ENCODE measurements around the gene CDK14.

The CDK14 gene

DNA sequence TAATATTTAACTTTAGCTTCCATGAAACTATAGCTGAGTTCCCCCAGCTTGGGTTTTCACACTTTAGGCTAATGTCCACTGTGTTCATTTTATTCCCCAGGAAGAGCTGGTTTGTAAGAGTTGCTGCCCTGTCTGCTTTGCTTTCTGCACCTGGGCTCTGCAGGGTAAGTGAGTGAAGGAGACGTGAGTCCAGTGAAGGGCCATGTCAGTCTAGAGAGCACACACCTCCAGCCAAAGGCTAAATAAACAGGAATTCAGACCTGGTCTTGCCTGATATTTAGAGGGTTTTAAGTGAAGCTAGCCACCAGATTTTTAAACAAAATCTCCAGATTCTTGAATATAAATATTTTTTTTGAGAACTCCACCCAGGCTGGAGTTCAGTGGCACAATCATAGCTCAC is 643.7 kb downstream of the CDK14 start:
- in situ Hi-C loops (cut with MboI; ENCODE audit: low sequenced_read_pairs) = no loop called here

- in situ Hi-C loops (cut with MboI; ENCODE audit: low sequenced_read_pairs) = no loop called here
Measured at GRCh38 chr7:91240376-91240941, 644.3 kb downstream of the CDK14 start.

GRCh38 chr7:91242097-91242844 is 646.1 kb downstream of the CDK14 start:
- in situ Hi-C loops (cut with MboI; ENCODE audit: low sequenced_read_pairs) = no loop called here

GRCh38 chr7:91243591-91244301 is 647.6 kb downstream of the CDK14 start:
- in situ Hi-C loops (cut with MboI; ENCODE audit: low sequenced_read_pairs) = no loop called here

DNA sequence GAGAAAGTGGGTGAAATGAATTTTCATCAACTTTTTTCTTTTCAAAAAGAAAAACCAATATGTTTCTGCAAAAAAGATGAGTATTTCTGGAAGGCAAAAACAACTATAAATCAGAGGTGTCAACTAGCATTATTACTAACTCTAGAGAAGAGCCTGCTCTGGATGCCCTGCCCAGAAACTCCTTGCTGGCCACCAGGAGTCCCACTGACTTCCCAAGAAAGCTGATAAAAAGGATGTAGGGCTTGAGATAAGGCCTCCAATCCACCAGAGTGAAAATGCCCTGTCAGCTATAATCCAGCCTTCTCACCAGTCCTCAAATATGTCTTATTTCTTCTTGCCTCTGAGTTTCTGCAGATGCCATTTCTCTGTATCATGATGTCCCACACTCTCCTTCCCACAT is 651.4 kb downstream of the CDK14 start:
- in situ Hi-C loops (cut with MboI; ENCODE audit: low sequenced_read_pairs) = no loop called here

- in situ Hi-C loops (cut with MboI; ENCODE audit: low sequenced_read_pairs) = no loop called here
Measured at GRCh38 chr7:91248996-91249395, 652.9 kb downstream of the CDK14 start.

DNA sequence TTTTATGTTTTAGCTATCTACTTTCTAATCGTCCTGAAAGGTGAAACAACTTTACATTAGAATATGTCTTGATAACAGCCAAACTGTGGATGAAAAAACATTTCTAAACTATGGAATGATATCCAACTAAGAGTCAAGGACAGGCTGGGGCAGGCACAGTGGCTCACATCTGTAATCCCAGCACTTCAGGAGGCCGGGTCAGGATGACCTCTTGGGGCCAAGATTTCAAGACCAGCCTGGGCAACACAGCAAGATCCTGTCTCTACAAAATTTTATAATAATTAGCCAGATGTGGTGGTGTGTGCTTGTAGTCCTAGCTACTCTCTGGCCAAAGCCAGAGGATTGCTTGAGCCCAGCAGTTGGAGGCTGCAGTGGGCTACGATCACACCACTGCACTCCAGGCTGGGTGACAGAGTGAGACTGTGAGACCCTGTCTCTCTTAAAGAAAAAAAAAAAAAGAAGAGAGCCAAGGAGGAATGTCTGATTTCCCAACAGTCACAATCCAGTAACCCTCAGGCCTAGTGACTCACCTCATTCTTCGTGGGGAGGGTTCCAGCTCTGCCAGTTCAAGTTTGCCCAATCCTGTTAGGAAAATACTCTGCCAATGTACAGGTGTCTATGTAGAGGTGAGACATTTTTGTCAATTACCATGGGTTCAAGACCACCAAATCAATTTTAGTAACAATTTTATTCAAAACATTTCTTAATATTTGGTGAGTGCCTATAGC is 653.5 kb downstream of the CDK14 start:
- in situ Hi-C loops (cut with MboI; ENCODE audit: low sequenced_read_pairs) = no loop called here

- in situ Hi-C loops (cut with MboI; ENCODE audit: low sequenced_read_pairs) = no loop called here
Measured at GRCh38 chr7:91250706-91251105, 654.6 kb downstream of the CDK14 start.

GRCh38 chr7:91251877-91252276 is 655.8 kb downstream of the CDK14 start:
- in situ Hi-C loops (cut with MboI; ENCODE audit: low sequenced_read_pairs) = no loop called here
